Stimulated activated CD8-positive, alpha-beta memory T cell treated with anti-CD3 and anti-CD28 coated beads, Interleukin-4, amount 100 ng/mL, for 24 hours (primary cell): ENCODE measurements around the gene ST8SIA2.

Experiments
- DNase-seq: peaks from one replicate; pipeline ENCODE4 v3.0.0-alpha.2; 2020; ENCODE audit warnings: low read depth

The ST8SIA2 gene

GRCh38 chr15:92399271-92399950 is 5.7 kb downstream of the ST8SIA2 start:
- no peak for DNase-seq

DNA sequence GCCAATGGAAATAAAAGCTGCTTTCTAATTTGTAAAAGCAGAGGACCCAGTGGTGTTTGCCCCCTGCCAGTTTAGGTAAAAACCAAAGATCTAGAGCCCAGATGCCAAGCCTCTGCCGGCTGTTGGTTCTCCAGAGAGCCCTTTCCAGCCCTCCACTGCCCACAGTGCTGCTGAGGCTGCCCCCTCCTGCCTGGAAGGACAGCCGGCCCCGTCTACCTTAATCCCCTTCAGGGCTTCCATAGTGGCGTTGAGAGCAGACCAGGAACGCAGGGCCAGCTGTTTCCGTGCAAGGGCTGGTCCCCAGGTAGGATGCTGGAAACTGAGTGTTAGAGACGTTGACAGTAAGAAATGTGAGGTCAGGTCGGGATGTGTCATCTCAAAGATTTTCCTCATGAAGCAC is 6.9 kb downstream of the ST8SIA2 start:
- DNase-seq, result no peak

DNA sequence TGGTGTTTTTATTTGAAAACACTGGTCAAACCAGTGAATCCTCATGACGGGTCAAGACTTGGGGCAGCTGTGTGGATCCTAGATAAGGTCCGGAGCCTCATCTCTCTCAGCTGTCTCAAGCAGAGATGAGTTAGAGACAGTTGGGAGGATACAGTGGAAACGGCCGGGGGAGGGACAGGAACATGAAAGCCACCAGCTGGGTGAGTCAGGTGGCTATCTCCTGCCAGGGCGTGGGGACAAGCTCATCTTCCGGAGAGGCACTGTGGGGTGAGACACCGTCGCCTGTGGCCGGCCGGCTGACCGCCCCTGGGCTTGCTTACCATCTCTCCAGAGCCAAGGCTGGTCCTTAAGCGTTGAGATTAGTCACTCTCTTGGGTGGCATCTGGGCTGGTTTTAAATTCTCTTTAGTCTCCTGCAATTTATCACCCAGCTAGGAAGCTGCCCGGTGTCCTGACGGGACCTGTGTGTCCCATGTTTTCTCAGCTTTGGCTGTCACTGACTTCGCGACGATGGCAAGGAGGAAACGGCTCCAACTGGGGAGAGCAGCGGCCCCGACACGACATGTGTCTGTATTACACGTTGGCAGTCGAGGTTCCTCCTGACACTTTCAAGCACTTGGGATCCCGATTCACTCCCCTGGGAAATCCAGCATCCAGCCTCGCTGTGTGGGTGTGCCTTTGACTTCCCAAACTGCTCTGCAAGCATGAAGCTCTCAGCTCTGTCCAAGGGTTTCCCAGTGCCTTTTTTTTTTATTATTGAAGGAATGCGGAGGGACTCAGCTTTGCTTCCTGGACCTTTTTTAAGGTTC is 7.5 kb downstream of the ST8SIA2 start:
- no peak for DNase-seq

DNA sequence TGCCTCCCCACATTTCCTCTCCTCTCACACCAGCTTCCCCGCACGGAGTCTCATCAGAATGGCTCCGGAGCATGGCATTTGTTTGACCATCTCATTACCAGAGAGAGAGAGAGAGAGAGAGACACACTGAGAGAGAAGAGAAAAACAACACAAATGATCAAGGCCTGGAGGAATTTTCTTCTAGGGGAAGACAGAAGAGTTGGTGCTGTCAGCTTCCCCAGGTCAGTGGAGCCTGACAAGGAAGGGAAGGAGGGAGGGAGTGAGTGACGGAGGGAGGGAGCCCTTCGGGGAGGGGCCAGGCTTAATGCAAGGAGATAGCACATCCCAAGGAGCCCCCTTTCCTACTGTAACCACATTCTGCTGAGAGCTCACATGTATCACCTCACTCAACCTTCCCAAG is 9.1 kb downstream of the ST8SIA2 start:
- no peak for DNase-seq

- no peak for DNase-seq
These were observed 12.3 kb downstream of the ST8SIA2 start for GRCh38 chr15:92405942-92406341.

DNA sequence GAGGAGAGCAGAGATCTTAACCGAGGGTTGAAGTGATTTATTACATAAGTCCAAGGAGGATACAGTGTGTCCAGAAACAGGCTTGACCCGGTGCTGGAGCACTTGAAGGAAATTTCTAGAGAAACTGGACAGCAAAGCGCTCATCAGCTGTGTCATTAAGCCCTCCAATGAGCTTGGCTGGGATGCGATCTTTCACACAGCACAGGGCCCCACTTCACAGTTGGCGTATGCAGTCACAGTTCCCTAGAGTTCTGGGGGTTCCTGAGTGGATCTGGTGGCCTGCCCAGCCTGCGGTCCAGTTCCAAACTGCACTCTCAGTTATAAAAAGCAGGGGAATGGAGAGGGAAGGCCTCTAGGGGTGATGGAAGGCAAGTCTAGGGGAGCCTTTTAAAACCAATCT is 13.6 kb downstream of the ST8SIA2 start:
- no peak for DNase-seq

- no peak for DNase-seq
These were observed 14.2 kb downstream of the ST8SIA2 start for GRCh38 chr15:92407916-92408315.

DNA sequence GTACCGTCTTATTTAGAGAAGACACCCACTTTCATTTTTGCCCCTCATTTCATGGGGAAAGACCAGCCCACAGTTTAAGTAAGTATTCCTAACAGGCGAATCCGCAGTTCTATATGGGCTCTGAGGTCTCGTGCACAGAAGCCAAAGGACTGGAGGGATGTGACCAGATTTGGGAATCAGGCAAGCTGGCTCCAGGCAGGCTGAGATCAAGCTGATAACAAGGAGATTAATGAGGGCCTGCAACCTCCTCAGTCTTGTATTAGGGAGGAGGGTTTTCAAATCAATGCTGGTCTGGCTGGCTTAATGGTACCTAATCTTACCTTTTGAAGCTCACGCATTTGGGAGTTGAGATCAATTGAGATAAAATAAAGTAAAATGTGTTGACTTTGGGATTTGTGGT is 15.3 kb downstream of the ST8SIA2 start:
- DNase-seq, result no peak

DNA sequence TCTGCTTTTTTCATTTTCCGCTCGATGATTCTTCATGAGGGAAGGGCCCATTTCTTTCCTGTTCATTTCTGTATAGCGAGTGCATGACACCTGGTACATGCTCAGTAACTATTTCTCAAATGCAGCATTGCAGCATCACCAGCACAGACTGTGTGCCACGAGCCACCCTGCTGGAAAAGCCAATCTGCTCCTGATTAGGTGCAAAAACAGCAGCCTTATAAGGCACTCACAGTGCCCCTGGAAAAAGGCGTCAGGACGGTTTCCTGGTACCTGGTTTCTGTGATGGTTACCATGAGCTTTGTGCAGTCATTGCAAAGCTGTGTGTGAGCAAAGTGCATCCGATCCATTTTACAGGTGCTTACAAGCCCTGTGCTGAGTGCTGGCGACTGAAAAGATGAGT is 15.8 kb downstream of the ST8SIA2 start:
- no peak for DNase-seq

DNA sequence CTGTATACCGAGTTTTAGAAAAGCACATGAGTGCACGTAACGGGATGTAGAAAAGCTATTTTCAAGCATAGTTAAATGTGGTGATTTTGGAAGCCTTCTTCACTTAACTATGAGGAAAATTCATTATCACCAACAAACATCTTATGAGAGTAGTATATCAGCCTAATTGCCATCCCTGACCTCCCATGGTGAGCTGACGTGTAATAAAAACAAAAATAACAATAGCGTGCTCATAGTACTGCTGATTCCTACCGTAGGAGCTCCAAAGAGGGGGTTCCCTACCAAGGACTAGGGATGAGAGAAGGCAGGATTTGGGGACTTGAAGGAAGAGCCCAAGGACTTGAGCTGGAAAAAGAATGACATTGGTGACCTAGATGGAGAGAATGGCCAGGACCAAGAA is 16.9 kb downstream of the ST8SIA2 start:
- DNase-seq, result no peak

DNA sequence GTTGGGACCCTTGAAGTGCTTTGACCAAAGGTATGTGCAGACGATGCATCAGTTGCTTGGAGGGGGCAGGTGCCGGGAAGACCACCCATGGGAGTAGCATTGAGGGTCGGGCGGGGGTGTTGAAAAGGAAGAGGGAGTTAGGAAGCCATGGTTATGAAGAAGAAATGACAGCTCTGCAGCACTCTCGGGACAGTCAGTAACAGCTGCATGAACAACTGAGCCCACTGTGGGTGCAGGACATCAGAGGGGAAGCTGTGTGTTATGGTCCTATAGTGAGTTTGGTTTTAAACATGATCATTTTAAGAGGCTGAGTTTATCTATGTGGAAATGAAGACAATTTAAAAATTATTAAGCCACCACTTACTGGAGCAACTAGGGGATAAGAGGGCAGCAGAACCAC is 17.6 kb downstream of the ST8SIA2 start:
- no peak for DNase-seq

DNA sequence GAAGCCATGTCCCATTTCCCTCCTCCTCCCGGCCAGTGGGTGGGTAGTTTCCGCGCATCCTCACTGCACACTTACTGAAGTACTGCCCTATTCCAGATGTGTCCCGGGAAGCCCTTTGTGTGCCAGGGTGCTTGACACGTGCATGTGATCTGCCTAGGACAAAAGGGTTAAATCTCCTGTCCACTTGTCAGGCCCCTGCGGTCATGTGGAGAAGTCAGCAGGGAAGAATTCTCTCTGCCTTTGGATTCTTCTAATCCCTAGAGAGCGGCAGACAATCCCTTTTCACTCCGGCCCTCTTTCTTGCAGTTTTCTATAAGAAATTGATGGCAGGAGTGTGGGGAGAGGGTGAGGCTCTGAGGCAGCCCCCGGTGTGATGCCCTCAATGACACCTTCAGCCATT is 19.8 kb downstream of the ST8SIA2 start:
- DNase-seq, result no peak

- no peak for DNase-seq
These were observed 22.1 kb downstream of the ST8SIA2 start for GRCh38 chr15:92415639-92416297.

DNA sequence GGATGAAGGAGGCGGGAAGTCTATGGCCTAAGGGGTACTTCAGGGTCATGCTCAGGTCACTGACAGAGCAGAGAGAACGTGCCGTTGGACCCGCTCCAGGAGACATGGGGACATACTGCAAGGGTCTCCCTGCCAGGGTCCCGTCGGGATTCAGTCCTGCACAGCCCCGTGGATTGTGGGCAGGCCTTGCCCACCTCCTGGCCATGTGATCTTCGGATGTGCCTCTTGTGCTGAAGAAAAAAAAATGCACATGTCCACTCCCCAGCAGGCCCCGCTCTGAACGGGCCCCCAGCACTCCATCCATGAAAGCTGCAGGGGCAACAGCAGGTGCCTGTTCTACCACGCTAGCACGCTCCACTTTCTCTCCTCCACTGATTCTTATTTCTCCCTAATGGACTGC is 22.9 kb downstream of the ST8SIA2 start:
- DNase-seq, result no peak

DNA sequence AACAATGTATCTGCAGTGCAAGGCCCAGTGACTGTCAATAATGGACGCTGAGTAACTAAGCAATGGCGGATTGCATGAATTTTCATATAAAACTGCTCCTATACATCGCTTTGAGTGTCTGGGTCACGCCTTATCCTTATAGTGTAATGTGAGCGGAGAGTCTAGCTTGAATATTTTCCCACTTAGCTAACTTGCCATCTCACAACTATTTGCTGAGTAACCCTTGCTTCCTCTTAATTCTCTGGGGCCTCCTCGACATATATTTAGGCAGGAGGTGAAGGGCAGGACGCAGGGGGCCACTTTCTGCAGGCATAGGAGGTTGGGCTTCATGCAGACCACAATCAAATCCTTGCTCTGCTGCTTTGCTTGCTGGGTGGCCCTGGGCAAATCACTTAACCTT is 24.0 kb downstream of the ST8SIA2 start:
- DNase-seq, result no peak

GRCh38 chr15:92418864-92419263 is 25.2 kb downstream of the ST8SIA2 start:
- DNase-seq, result no peak

DNA sequence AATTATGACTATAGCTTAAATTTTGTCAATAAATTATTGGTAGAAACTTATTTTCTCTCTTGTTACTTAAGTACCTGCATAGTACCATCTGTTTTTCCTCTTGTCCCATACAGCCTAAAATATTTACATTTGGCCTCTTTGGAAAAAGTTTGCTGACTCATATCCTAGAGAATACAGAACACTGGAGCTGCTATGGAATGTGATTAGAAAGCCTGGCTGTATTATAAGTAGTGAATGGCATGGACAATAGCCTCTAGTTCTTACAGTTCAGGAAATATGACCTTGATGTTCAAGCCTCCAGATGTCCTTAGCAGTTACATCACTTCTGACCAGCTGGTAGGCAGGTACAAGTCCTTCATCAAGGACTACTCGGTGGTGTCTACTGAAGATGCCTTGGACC is 28.3 kb downstream of the ST8SIA2 start:
- no peak for DNase-seq

GRCh38 chr15:92425578-92426225 is 32.0 kb downstream of the ST8SIA2 start:
- no peak for DNase-seq

- no peak for DNase-seq
These were observed 35.8 kb downstream of the ST8SIA2 start for GRCh38 chr15:92429378-92430068.

GRCh38 chr15:92430069-92430440 is 36.4 kb downstream of the ST8SIA2 start:
- no peak for DNase-seq

DNA sequence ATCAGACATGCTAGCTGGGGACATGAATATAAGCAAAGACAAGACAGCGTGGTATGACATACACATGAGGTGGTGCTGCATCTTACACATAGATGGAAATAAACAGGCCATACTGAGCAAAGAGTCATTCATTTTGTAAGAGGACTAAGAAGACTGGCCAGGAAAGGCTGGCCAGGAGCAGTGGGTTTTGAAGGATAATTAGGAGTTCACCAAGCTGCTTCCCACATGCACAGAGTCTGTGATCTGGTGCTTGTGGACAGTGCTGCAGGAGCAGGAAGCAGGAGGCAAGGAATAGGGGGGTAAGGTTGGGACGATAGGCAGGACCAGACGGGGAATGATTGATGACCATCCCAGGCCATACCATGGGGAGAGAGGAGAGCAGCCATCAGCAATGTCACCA is 41.5 kb downstream of the ST8SIA2 start:
- no peak for DNase-seq

- no peak for DNase-seq
These were observed 44.8 kb downstream of the ST8SIA2 start for GRCh38 chr15:92438471-92438870.
